ENCODE data around the gene CFAP77.

DNA sequence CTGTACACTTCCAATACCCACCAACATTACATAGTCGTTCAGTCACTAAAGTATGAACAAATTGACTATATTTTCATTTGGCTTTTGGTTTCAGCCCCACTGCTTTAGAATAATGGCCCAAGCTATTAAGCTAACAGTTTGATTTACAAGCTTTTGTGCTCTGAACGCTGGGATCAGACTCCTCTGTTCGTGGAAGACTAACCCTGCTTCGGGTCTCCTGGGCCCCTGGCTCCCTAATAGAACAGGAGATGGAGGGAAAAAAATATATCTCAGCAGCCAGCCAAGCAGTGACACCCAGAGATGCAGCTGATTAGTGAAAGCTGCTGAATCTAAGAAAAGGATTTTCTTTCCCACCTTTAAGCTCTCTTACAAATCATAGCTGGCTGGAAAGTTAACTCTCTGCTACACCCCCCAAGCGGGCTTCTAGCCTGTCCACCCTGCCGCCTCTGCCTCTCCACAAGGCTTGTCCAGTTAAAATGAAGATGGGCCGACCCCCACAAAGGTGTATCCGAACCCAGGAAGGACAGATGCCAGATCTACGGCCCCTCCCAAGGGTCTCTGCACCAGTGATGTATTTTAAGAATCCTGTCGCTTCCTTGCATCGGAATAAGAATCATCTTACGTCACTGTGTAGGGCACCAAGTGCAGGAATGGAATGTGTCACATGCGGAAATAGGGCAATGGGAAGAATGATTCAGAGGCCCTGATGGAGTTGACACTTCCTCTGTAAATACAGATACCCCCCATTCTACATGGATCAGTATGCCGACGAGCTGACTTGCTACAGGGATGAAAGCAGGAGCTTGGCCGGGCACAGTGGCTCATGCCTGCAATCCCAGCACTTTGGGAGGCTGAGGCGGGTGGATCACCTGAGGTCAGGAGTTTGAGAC lies 139.0 kb downstream of the CFAP77 start:
- no peak for TF ChIP-seq TAF1 (IDR thresholded peaks at IDR 0.05; ENCODE audit: borderline replicate concordance, low read depth, low read length)
- TF ChIP-seq POLR2AphosphoS5 (IDR thresholded peaks at IDR 0.05; ENCODE audit: low read depth, low read length) = no peak

Measured in GM12892 (cell line).